Left lung (tissue), 10 donors: ENCODE measurements around the gene PSTPIP2. TPM values are rescaled to one million over a fixed set of nuclear protein-coding genes. Genes with fewer than 3 reads are reported as not detected.

ENCODE experiments used
- ATAC-seq: fragments of 200-7000 bp; cut with Tn5 transposase; one replicate; pipeline ENCODE4 v1.9.1; 2020; ENCODE audit warnings: moderate library complexity
- DNase-seq, 4 donors: peaks; one replicate each; pipeline ENCODE4 v3.0.0-alpha.2; 2013 to 2020
- H3K27ac ChIP-seq, 2 donors: fragments of 200-600 bp; sonication (generic) in 1 of 2; one replicate each; pipeline versions ENCODE4 v1.5.0 to v1.8.0; 2020 to 2021
- H3K27me3 ChIP-seq, 2 donors: fragments of 200-600 bp; sonication (generic) in 1 of 2; one replicate each; pipeline versions ENCODE4 v1.5.0 to v1.8.0; 2020 to 2021
- H3K36me3 ChIP-seq, 2 donors: fragments of 200-600 bp; sonication (generic) in 1 of 2; one replicate each; pipeline versions ENCODE4 v1.5.0 to v1.8.0; 2020 to 2021
- H3K4me1 ChIP-seq, 2 donors: fragments of 200-600 bp; one replicate each; pipeline ENCODE4 v1.8.0; 2021
- H3K4me3 ChIP-seq, 2 donors: fragments of 200-600 bp; sonication (generic) in 1 of 2; one replicate each; pipeline versions ENCODE4 v1.5.0 to v1.8.0; 2020 to 2021; ENCODE audit warnings: mild to moderate bottlenecking in 1 of 2
- H3K9me3 ChIP-seq, 2 donors: fragments of 200-600 bp; sonication (generic) in 1 of 2; one replicate each; pipeline versions ENCODE4 v1.5.0 to v1.8.0; 2020 to 2021
- CTCF ChIP-seq, 2 donors: fragments of 200-600 bp; sonication (generic) in 1 of 2; IDR thresholded peaks; one replicate each; pipeline versions ENCODE4 v1.5.0 to v1.8.0; 2021; ENCODE audit warnings: antibody characterized with exemption in 2 of 2
- intact Hi-C, 2 donors: fragments of 100-400 bp; cut with DNase I; formaldehyde crosslinking; loops; one replicate each; pipeline versions ENCODE4 v1.11.2 to v1.14.2; 2022
- polyA plus RNA-seq, 6 donors: library from polyadenylated mRNA; unstranded; fragments of 120-200 nt; gene quantifications; one replicate each; pipeline ENCODE4 v1.2.1, GENCODE V29; 2013; ENCODE audit not compliant: insufficient read length in 6 of 6
- total RNA-seq, 2 donors: library from RNA; stranded (reverse); fragmentation: NEBNext Ultra II Directional; extraction: Animal tissue kit (Norgen Biotek cat#: 25700); gene quantifications; one replicate each; pipeline ENCODE4 v1.2.1, GENCODE V29; 2021
- donor health status: DM: no; HTN: yes; CAD: no.
- donor health status: DM: no; HTN: no; CAD: no.

Gene PSTPIP2
- total and polyA plus RNA-seq, 8 donors, result 5.2 to 21.8 (median 7.6) TPM

- H3K36me3 ChIP-seq, result peaks cover 0 to 16% of the 10 kb centered on the region in 2 donors
- H3K4me1 ChIP-seq, result peaks cover 10 to 45% of the 10 kb centered on the region in 2 donors
- H3K27ac ChIP-seq, result peak overlapping the region in 1 of 2 donors; percentile 13
- H3K27me3 ChIP-seq, result no peaks in the 10 kb centered on the region
- TF ChIP-seq CTCF (IDR thresholded peaks at IDR 0.05), result peak; percentile 44 to 70
- DNase-seq, result peak in 2 of 4 donors; percentile 50 to 65
- peak; percentile 61 for ATAC-seq
- intact Hi-C loops, result loop anchor here (10.0 kb wide), 2 partner anchors 119 to 409 kb away; no protein-coding TSS in a partner anchor
- H3K4me3 ChIP-seq, result no peak overlapping the region
- H3K9me3 ChIP-seq, result no peaks in the 10 kb centered on the region
Observed at GRCh38 chr18:46073474-46074331, 1.6 kb upstream of the PSTPIP2 start.

- ATAC-seq (no peak), DNase-seq (no peak)
- peaks cover 10 to 48% of the 10 kb centered on the region in 2 donors for H3K4me1 ChIP-seq
- peak overlapping the region in 1 of 2 donors; percentile 74 for H3K4me3 ChIP-seq
- intact Hi-C loops, result loop anchor here (10.0 kb wide), 2 partner anchors 118 to 408 kb away; no protein-coding TSS in a partner anchor
- H3K36me3 ChIP-seq, result peaks cover 0 to 9% of the 10 kb centered on the region in 2 donors
- no peaks in the 10 kb centered on the region for H3K27me3 ChIP-seq
- no peak for TF ChIP-seq CTCF (IDR thresholded peaks at IDR 0.05)
- no peaks in the 10 kb centered on the region for H3K9me3 ChIP-seq
- H3K27ac ChIP-seq, result peak overlapping the region in 1 of 2 donors; percentile 13
Observed at GRCh38 chr18:46072959-46073358, 899 bp upstream of the PSTPIP2 start.

GRCh38 chr18:46072376-46072867 lies 362 bp upstream of the PSTPIP2 start:
- H3K9me3 ChIP-seq, result no peaks in the 10 kb centered on the region
- peaks cover 10 to 48% of the 10 kb centered on the region in 2 donors for H3K4me1 ChIP-seq
- no peaks in the 10 kb centered on the region for H3K27me3 ChIP-seq
- no peak for DNase-seq
- peak overlapping the region; percentile 74 to 85 for H3K4me3 ChIP-seq
- peak overlapping the region; percentile 33 to 86 for H3K27ac ChIP-seq
- H3K36me3 ChIP-seq, result peaks cover 0 to 4% of the 10 kb centered on the region in 2 donors
- intact Hi-C loops, result loop anchor here (10.0 kb wide), 2 partner anchors 118 to 408 kb away; no protein-coding TSS in a partner anchor
- no peak for ATAC-seq
- no peak for TF ChIP-seq CTCF (IDR thresholded peaks at IDR 0.05)

- Histone ChIP-seq H3K36me3 (no peaks in the 10 kb centered on the region), H3K27ac (peak overlapping the region; percentile 33 to 86), H3K9me3 (no peaks in the 10 kb centered on the region), H3K27me3 (no peaks in the 10 kb centered on the region), H3K4me1 (peaks cover 10 to 48% of the 10 kb centered on the region in 2 donors), H3K4me3 (peak overlapping the region; percentile 74 to 85)
- intact Hi-C loops, result loop anchor here (10.0 kb wide), 2 partner anchors 116 to 406 kb away; no protein-coding TSS in a partner anchor
- ATAC-seq, result peak; percentile 20
- TF ChIP-seq CTCF (IDR thresholded peaks at IDR 0.05), result no peak
- no peak for DNase-seq
Observed at GRCh38 chr18:46070815-46071652, 1.0 kb downstream of the PSTPIP2 start.
